DND-41 (cell line): ENCODE results near the gene SLC35F5.
"Not testable (repeated sequence)": the region's sequence is repeated elsewhere in the genome, so short reads cannot be mapped to it uniquely, and the experiment has no call there.

Experiments
- ATAC-seq: fragments of 200-7000 bp; cut with Tn5 transposase; 3 replicates; pipeline ENCODE4 v1.9.1; 2021; ENCODE audit warnings: low read depth; ENCODE audit not compliant: insufficient read depth
- DNase-seq: peaks from one replicate; pipeline ENCODE4 v3.0.0-alpha.2; 2020
- H2AFZ ChIP-seq: 2 replicates; pipeline ENCODE4 v1.6.0; 2012; ENCODE audit warnings: low read depth, low read length
- H3K27ac ChIP-seq: 2 replicates; pipeline ENCODE4 v1.5.1; 2012; ENCODE audit warnings: low read length, inconsistent platforms
- H3K27me3 ChIP-seq: fragments of 200-600 bp; sonication (generic); 2 replicates; pipeline ENCODE4 v1.6.0; 2012; ENCODE audit warnings: low read length, mild to moderate bottlenecking, inconsistent platforms; ENCODE audit not compliant: insufficient read depth, poor library complexity
- H3K36me3 ChIP-seq: 2 replicates; pipeline ENCODE4 v1.5.1; 2012; ENCODE audit warnings: low read length, inconsistent platforms; ENCODE audit not compliant: insufficient read depth
- H3K4me1 ChIP-seq: 2 replicates; pipeline ENCODE4 v1.5.1; 2012; ENCODE audit warnings: mild to moderate bottlenecking, low read length; ENCODE audit not compliant: insufficient read depth
- H3K4me2 ChIP-seq: 2 replicates; pipeline ENCODE4 v1.6.0; 2012; ENCODE audit warnings: mild to moderate bottlenecking, moderate library complexity, low read length, inconsistent platforms; ENCODE audit not compliant: insufficient read depth
- H3K4me3 ChIP-seq, 2 experiments: fragments of 200-600 bp in 1 of 2; shearing (Covaris generic) in 1 of 2; 2 replicates each; pipeline ENCODE4 v1.5.1; 2012 to 2016; ENCODE audit warnings: inconsistent platforms in 2 of 2, low read length in 2 of 2, mild to moderate bottlenecking in 2 of 2, low read depth in 1 of 2, moderate library complexity in 1 of 2
- H3K79me2 ChIP-seq: 2 replicates; pipeline ENCODE4 v1.6.0; 2012; ENCODE audit warnings: low read length, inconsistent platforms; ENCODE audit not compliant: insufficient read depth
- H3K9ac ChIP-seq: 2 replicates; pipeline ENCODE4 v1.6.0; 2012; ENCODE audit warnings: low read depth, mild to moderate bottlenecking, inconsistent platforms, low read length, moderate library complexity
- H3K9me3 ChIP-seq: 2 replicates; pipeline ENCODE4 v1.5.1; 2012; ENCODE audit warnings: low read length, moderate library complexity, mild to moderate bottlenecking, inconsistent platforms; ENCODE audit not compliant: insufficient read depth, severe bottlenecking
- H4K20me1 ChIP-seq: 2 replicates; pipeline ENCODE4 v1.6.0; 2012; ENCODE audit warnings: low read length; ENCODE audit not compliant: insufficient read depth
- EZH2 ChIP-seq: IDR thresholded peaks from 3 replicates; pipeline ENCODE4 v1.6.1; 2012; ENCODE audit warnings: borderline replicate concordance, low read depth, mild to moderate bottlenecking, moderate library complexity, low read length, inconsistent platforms; ENCODE audit not compliant: severe bottlenecking
- TF ChIP-seq, protein P1 (sequence below): IDR thresholded peaks from 2 replicates; pipeline ENCODE4 v1.5.1; 2012; ENCODE audit warnings: borderline replicate concordance, low read length, moderate library complexity, mild to moderate bottlenecking; ENCODE audit not compliant: poor library complexity, severe bottlenecking; ENCODE audit errors: extremely low read depth

Gene SLC35F5

DNA sequence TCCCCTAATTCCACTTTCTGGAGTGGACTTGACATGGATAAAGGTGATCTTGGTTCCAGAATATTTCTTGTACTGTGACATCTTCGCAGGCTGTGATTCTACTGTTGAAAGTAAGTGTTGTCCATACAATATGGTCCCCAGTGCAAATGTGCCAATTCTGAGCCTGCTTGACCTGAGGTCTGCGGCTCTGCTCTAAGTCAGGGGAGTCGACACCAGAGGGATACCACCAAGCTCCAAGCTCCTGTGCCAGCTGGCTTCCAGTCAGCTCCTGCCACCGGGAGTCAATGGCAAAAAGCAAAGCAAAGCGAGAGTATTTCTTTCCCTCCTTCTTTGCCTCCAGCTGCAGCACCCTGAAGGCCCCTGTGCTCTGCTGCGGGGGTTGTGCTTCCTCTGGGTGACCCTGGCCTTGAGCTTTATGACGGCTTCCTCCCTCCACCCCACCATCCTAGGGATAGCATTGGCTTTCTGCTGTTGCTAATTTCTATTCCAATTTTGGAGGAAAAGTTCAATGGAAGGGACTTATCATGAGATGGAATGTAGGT is 50.4 kb downstream of the SLC35F5 start:
- ATAC-seq (no peak), DNase-seq (no peak)
- peaks cover 3% of the 10 kb centered on the region; the same call in 1 of the 2 replicates for H3K36me3 ChIP-seq
- H3K9me3 ChIP-seq = no peaks in the 10 kb centered on the region
- no peak overlapping the region for H2AFZ ChIP-seq
- TF ChIP-seq, protein P1, sequence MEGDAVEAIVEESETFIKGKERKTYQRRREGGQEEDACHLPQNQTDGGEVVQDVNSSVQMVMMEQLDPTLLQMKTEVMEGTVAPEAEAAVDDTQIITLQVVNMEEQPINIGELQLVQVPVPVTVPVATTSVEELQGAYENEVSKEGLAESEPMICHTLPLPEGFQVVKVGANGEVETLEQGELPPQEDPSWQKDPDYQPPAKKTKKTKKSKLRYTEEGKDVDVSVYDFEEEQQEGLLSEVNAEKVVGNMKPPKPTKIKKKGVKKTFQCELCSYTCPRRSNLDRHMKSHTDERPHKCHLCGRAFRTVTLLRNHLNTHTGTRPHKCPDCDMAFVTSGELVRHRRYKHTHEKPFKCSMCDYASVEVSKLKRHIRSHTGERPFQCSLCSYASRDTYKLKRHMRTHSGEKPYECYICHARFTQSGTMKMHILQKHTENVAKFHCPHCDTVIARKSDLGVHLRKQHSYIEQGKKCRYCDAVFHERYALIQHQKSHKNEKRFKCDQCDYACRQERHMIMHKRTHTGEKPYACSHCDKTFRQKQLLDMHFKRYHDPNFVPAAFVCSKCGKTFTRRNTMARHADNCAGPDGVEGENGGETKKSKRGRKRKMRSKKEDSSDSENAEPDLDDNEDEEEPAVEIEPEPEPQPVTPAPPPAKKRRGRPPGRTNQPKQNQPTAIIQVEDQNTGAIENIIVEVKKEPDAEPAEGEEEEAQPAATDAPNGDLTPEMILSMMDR = no peak
- TF ChIP-seq EZH2 = no peak
- H3K79me2 ChIP-seq = no peaks in the 10 kb centered on the region
- no peak overlapping the region for H3K4me2 ChIP-seq
- H3K4me3 ChIP-seq = no peak overlapping the region
- H3K4me1 ChIP-seq = no peaks in the 10 kb centered on the region
- no peaks in the 10 kb centered on the region for H3K27me3 ChIP-seq
- no peak overlapping the region for H3K9ac ChIP-seq
- no peak overlapping the region for H3K27ac ChIP-seq
- no peaks in the 10 kb centered on the region for H4K20me1 ChIP-seq

DNA sequence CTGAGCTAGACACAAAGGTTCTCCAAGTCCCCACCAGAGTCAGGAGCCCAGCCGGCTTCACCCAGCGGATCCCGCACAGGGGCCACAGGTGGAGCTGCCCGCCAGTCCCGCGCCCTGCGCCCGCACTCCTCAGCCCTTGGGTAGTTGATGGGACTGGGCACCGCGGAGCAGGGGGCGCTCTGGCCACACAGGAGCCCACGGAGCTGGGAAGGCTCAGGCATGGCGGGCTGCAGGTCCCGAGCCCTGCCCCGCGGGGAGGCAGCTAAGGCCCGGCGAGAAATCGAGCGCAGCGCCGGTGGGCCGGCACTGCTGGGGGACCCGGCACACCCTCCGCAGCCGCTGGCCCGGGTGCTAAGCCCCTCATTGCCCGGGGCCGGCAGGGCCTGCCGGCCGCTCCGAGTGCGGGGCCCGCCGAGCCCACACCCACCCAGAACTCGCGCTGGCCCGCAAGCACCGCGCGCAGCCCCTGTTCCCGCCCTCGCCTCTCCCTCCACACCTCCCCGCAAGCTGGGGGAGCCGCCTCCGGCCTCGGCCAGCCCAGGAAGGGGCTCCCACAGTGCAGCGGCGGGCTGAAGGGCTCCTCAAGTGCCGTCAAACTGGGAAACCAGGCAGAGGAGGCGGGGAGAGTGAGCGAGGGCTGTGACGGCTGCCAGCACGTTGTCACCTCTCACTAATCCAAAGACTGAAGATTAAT is 52.0 kb downstream of the SLC35F5 start:
- not testable (repeated sequence) for H3K27me3 ChIP-seq, DNase-seq, H3K4me2 ChIP-seq, H3K79me2 ChIP-seq, ATAC-seq, H2AFZ ChIP-seq, H3K9me3 ChIP-seq, H3K4me1 ChIP-seq, H3K9ac ChIP-seq, H3K27ac ChIP-seq, H3K4me3 ChIP-seq, H4K20me1 ChIP-seq, H3K36me3 ChIP-seq

GRCh38 chr2:113703386-113704299 is 52.8 kb downstream of the SLC35F5 start:
- no peaks in the 10 kb centered on the region for H4K20me1 ChIP-seq
- no peaks in the 10 kb centered on the region; the same call in 1 of the 2 replicates for H3K4me1 ChIP-seq
- TF ChIP-seq, protein P1 = no peak
- TF ChIP-seq EZH2 = no peak
- H3K4me3 ChIP-seq = no peak overlapping the region
- no peaks in the 10 kb centered on the region for H3K9me3 ChIP-seq
- H3K36me3 ChIP-seq = peaks cover 3% of the 10 kb centered on the region; the same call in 1 of the 2 replicates
- H3K4me2 ChIP-seq = no peak overlapping the region
- no peaks in the 10 kb centered on the region for H3K79me2 ChIP-seq
- H3K27ac ChIP-seq = no peak overlapping the region
- ATAC-seq (no peak), DNase-seq (no peak)
- H3K27me3 ChIP-seq = no peaks in the 10 kb centered on the region
- H2AFZ ChIP-seq = no peak overlapping the region
- no peak overlapping the region for H3K9ac ChIP-seq
